HepG2 (cell line): ENCODE results near the gene GSC2. TPM values are rescaled to one million over a fixed set of nuclear protein-coding genes. Genes with fewer than 3 reads are reported as not detected.

Source experiments
- FOXC1 ChIP-seq: sonication (generic); formaldehyde crosslinking; IDR thresholded peaks from 2 replicates; pipeline ENCODE4 v1.8.0; 2022; ENCODE audit warnings: mild to moderate bottlenecking, missing genetic modification reagents, borderline replicate concordance
- GFI1 ChIP-seq: sonication (generic); formaldehyde crosslinking; IDR thresholded peaks from 2 replicates; pipeline ENCODE4 v1.5.0; 2020; ENCODE audit warnings: missing genetic modification reagents, mild to moderate bottlenecking, borderline replicate concordance
- GPBP1L1 ChIP-seq: sonication (generic); formaldehyde crosslinking; IDR thresholded peaks from 2 replicates; pipeline ENCODE4 v1.5.0; 2020; ENCODE audit warnings: mild to moderate bottlenecking, missing genetic modification reagents
- HDAC1 ChIP-seq: sonication (generic); formaldehyde crosslinking; IDR thresholded peaks from 2 replicates; pipeline ENCODE4 v1.5.1; 2020; ENCODE audit warnings: mild to moderate bottlenecking, missing genetic modification reagents
- HOXA3 ChIP-seq: sonication (generic); formaldehyde crosslinking; IDR thresholded peaks from 2 replicates; pipeline ENCODE4 v1.5.0; 2020; ENCODE audit warnings: missing genetic modification reagents
- IKZF5 ChIP-seq: IDR thresholded peaks from 2 replicates; pipeline ENCODE4 v1.6.1; 2018; ENCODE audit warnings: missing genetic modification reagents, mild to moderate bottlenecking, missing compliant biosample characterization
- IRX3 ChIP-seq: sonication (generic); formaldehyde crosslinking; IDR thresholded peaks from 2 replicates; pipeline ENCODE4 v1.8.1; 2023; ENCODE audit warnings: mild to moderate bottlenecking, low read depth, missing genetic modification reagents, borderline replicate concordance
- KDM1A ChIP-seq: IDR thresholded peaks from 2 replicates; pipeline ENCODE4 v1.6.1; 2016; ENCODE audit warnings: missing compliant biosample characterization
- KLF15 ChIP-seq: sonication (generic); formaldehyde crosslinking; IDR thresholded peaks from 2 replicates; pipeline ENCODE4 v1.8.1; 2023; ENCODE audit warnings: borderline replicate concordance, mild to moderate bottlenecking, inconsistent platforms, missing genetic modification reagents, mixed read lengths
- NFYB ChIP-seq: sonication (generic); formaldehyde crosslinking; IDR thresholded peaks from 2 replicates; pipeline ENCODE4 v1.4.0; 2020; ENCODE audit warnings: missing genetic modification reagents
- NPAS2 ChIP-seq: sonication (generic); formaldehyde crosslinking; IDR thresholded peaks from 2 replicates; pipeline ENCODE4 v1.8.0; 2022; ENCODE audit warnings: mild to moderate bottlenecking, missing genetic modification reagents, borderline replicate concordance
- NR0B2 ChIP-seq: sonication (generic); formaldehyde crosslinking; IDR thresholded peaks from 2 replicates; pipeline ENCODE4 v1.4.0; 2020; ENCODE audit warnings: mild to moderate bottlenecking, missing genetic modification reagents
- SNAI1 ChIP-seq: sonication (generic); formaldehyde crosslinking; IDR thresholded peaks from 2 replicates; pipeline ENCODE4 v1.5.0; 2020; ENCODE audit warnings: mild to moderate bottlenecking, missing genetic modification reagents, borderline replicate concordance
- SP5 ChIP-seq: IDR thresholded peaks from 2 replicates; pipeline ENCODE4 v1.6.1; 2016; ENCODE audit warnings: low read depth, borderline replicate concordance
- TFDP2 ChIP-seq: sonication (generic); formaldehyde crosslinking; IDR thresholded peaks from 2 replicates; pipeline ENCODE4 v1.4.0; 2020; ENCODE audit warnings: missing genetic modification reagents
- TP53 ChIP-seq: sonication (generic); formaldehyde crosslinking; conservative IDR thresholded peaks from 2 replicates; pipeline ENCODE4 v1.4.0; 2020; ENCODE audit warnings: missing genetic modification reagents
- ZNF256 ChIP-seq: sonication (generic); formaldehyde crosslinking; conservative IDR thresholded peaks from 2 replicates; pipeline ENCODE4 v1.4.0; 2020; ENCODE audit warnings: missing genetic modification reagents
- ZNF263 ChIP-seq: sonication (generic); formaldehyde crosslinking; IDR thresholded peaks from 2 replicates; pipeline ENCODE4 v1.4.0; 2020; ENCODE audit warnings: missing genetic modification reagents
- ZNF343 ChIP-seq: sonication (generic); formaldehyde crosslinking; IDR thresholded peaks from 2 replicates; pipeline ENCODE4 v1.4.0; 2020; ENCODE audit warnings: mild to moderate bottlenecking, missing genetic modification reagents
- ZNF790 ChIP-seq: sonication (generic); formaldehyde crosslinking; IDR thresholded peaks from 2 replicates; pipeline ENCODE4 v1.8.0; 2022; ENCODE audit warnings: missing genetic modification reagents, mild to moderate bottlenecking, borderline replicate concordance
- ZXDC ChIP-seq: sonication (generic); formaldehyde crosslinking; IDR thresholded peaks from 2 replicates; pipeline ENCODE4 v1.5.0; 2020; ENCODE audit warnings: mild to moderate bottlenecking, missing genetic modification reagents
- polyA plus RNA-seq, 8 experiments: library from polyadenylated mRNA; depleted of rRNA in 3 of 8; stranded (reverse) in 7 of 8; unstranded in 1 of 8; fragments of >200 nt; fragmentation: Illumina TruSeq in 4 of 8; extraction: Trizol in 4 of 8; gene quantifications; 2 replicates each; pipeline versions ENCODE4 v1.2.1 to v1.2.3, GENCODE V29; 2011 to 2016; ENCODE audit warnings: low read depth in 4 of 8, missing spikeins in 1 of 8, mixed read lengths in 1 of 8; ENCODE audit not compliant: insufficient read depth in 1 of 8
- total RNA-seq, 5 experiments: library from RNA; depleted of rRNA; stranded (reverse); fragments of >200 nt; fragmentation: Illumina TruSeq; extraction: Trizol; gene quantifications; 2 replicates each; pipeline ENCODE4 v1.2.3, GENCODE V29; 2016; ENCODE audit warnings: low read depth in 1 of 5

GSC2 gene
- total and polyA plus RNA-seq, 2 of the 13 experiments (the other 11 are each of a cell fraction or from before 2014, with no cell fraction given) = not detected

GRCh38 chr22:19178657-19179496, 28.8 kb upstream of the GSC2 start, which contains the start of gene SLC25A1 (continued):
- TF ChIP-seq ZXDC (CRISPR knock-in tag) (0 out of 2 replicates have a peak, but pooled peaks have one; percentile 42), SP5 (peak; percentile 51; the same call in 1 of the 2 replicates), ZNF263 (CRISPR knock-in tag) (peak; percentile 31; the same call in 1 of the 2 replicates), KDM1A (no peak), IKZF5 (CRISPR knock-in tag) (peak; percentile 12; the same call in 1 of the 2 replicates), NR0B2 (CRISPR knock-in tag) (peak; percentile 68; the same call in 1 of the 2 replicates), TP53 (0 out of 2 replicates have a peak, but pooled peaks have one; percentile 22), KLF15 (peak; percentile 30; the same call in 1 of the 2 replicates), ZNF790 (CRISPR knock-in tag) (no peak; the same call in 1 of the 2 replicates), FOXC1 (CRISPR knock-in tag) (peak; percentile 70; the same call in 1 of the 2 replicates), ZNF343 (CRISPR knock-in tag) (peak; percentile 41; the same call in 1 of the 2 replicates), ZNF256 (CRISPR knock-in tag) (0 out of 2 replicates have a peak, but pooled peaks have one; percentile 73), NFYB (CRISPR knock-in tag) (peak; percentile 28; the same call in 1 of the 2 replicates), HOXA3 (CRISPR knock-in tag) (peak; percentile 36; the same call in 1 of the 2 replicates), NPAS2 (CRISPR knock-in tag) (no peak), SNAI1 (CRISPR knock-in tag) (no peak; the same call in 1 of the 2 replicates), GPBP1L1 (no peak), GFI1 (CRISPR knock-in tag) (no peak; the same call in 1 of the 2 replicates), TFDP2 (CRISPR knock-in tag) (peak; percentile 62; the same call in 1 of the 2 replicates), HDAC1 (CRISPR knock-in tag) (peak; percentile 63), IRX3 (CRISPR knock-in tag) (0 out of 2 replicates have a peak, but pooled peaks have one; percentile 5)
